GM21529 (cell line): Measurements from ENCODE around the gene CHAD.
"Not testable (repeated sequence)": the region's sequence is repeated elsewhere in the genome, so short reads cannot be mapped to it uniquely, and the experiment has no call there.

ENCODE experiments used
- ATAC-seq: cut with Tn5 transposase; IDR thresholded peaks from one replicate; pipeline ENCODE4 v1.9.1; 2021; ENCODE audit not compliant: unreplicated experiment

CHAD gene

GRCh38 chr17:50429793-50430192 lies 38.9 kb downstream of the CHAD start:
- no peak for ATAC-seq

GRCh38 chr17:50428831-50429424 lies 39.8 kb downstream of the CHAD start:
- ATAC-seq: no peak

GRCh38 chr17:50428126-50428525 lies 40.6 kb downstream of the CHAD start:
- ATAC-seq: not testable (repeated sequence)

GRCh38 chr17:50426814-50427787 lies 41.6 kb downstream of the CHAD start:
- peak; percentile 34 for ATAC-seq

GRCh38 chr17:50426472-50426782 lies 42.3 kb downstream of the CHAD start:
- peak; percentile 6 for ATAC-seq

- peak; percentile 57 for ATAC-seq
Measured at GRCh38 chr17:50425682-50426471, 42.8 kb downstream of the CHAD start, which contains the start of gene ACSF2. ACSF2 (plus strand) TSS chr17:50426218; CDS start chr17:50426262, 44 bp downstream.

- ATAC-seq: no peak
Measured at GRCh38 chr17:50424996-50425681, 43.5 kb downstream of the CHAD start.

- no peak for ATAC-seq
Measured at GRCh38 chr17:50424246-50424995, 44.3 kb downstream of the CHAD start.

GRCh38 chr17:50423553-50424159 lies 45.0 kb downstream of the CHAD start:
- no peak for ATAC-seq

- no peak for ATAC-seq
Measured at GRCh38 chr17:50422738-50423137, 45.9 kb downstream of the CHAD start.

- ATAC-seq: no peak
Measured at GRCh38 chr17:50421308-50422051, 47.2 kb downstream of the CHAD start.

GRCh38 chr17:50420419-50421112 lies 48.1 kb downstream of the CHAD start:
- ATAC-seq: no peak

- ATAC-seq: not testable (repeated sequence)
Measured at GRCh38 chr17:50419577-50419976, 49.1 kb downstream of the CHAD start.

- no peak for ATAC-seq
Measured at GRCh38 chr17:50414808-50415207, 53.9 kb downstream of the CHAD start.
